MCF 10A (cell line): ENCODE data around the gene PGAP6. TPM values are rescaled to one million over a fixed set of nuclear protein-coding genes. Genes with fewer than 3 reads are reported as not detected.

ENCODE experiments used
- BruUV-seq: library from RNA; stranded (reverse); fragments of 400-500 nt; replicated peaks from 2 replicates; lab custom pipeline; 2021; lab: Mats Ljungman, UMichigan
- CTCF ChIA-PET: fragments of 300-600 bp; sonication (Branson Sonifier 250); formaldehyde crosslinking; extraction: SDS; loops from one replicate; lab custom pipeline; 2021; ENCODE audit warnings: antibody characterized with exemption, inconsistent platforms; lab: Yijun Ruan, JAX
- POLR2A ChIA-PET: fragments of 300-600, 350-650 bp; sonication (Branson Sonifier 250); formaldehyde crosslinking; extraction: SDS; loops from one replicate; lab custom pipeline; 2020; ENCODE audit warnings: antibody characterized with exemption, inconsistent platforms; lab: Yijun Ruan, JAX
- DNase-seq: peaks from one replicate; pipeline ENCODE4 v3.0.0-alpha.2; 2018; ENCODE audit not compliant: unreplicated experiment
- H3K27ac Mint-ChIP-seq: one replicate; pipeline ENCODE4 v1.8.0; 2022; ENCODE audit warnings: mild to moderate bottlenecking, low read depth, mixed read lengths; ENCODE audit not compliant: unreplicated experiment
- H3K27me3 Mint-ChIP-seq: one replicate; pipeline ENCODE4 v1.8.0; 2022; ENCODE audit warnings: mixed read lengths; ENCODE audit not compliant: insufficient read depth, unreplicated experiment
- H3K36me3 Mint-ChIP-seq: one replicate; pipeline ENCODE4 v1.8.0; 2022; ENCODE audit warnings: mild to moderate bottlenecking, moderate library complexity, mixed read lengths; ENCODE audit not compliant: insufficient read depth, unreplicated experiment
- H3K4me1 Mint-ChIP-seq: one replicate; pipeline ENCODE4 v1.8.0; 2022; ENCODE audit warnings: mixed read lengths; ENCODE audit not compliant: insufficient read depth, unreplicated experiment
- H3K4me3 Mint-ChIP-seq: one replicate; pipeline ENCODE4 v1.8.0; 2022; ENCODE audit warnings: mild to moderate bottlenecking, moderate library complexity, mixed read lengths; ENCODE audit not compliant: unreplicated experiment
- H3K9me3 Mint-ChIP-seq: one replicate; pipeline ENCODE4 v1.8.0; 2022; ENCODE audit warnings: mixed read lengths; ENCODE audit not compliant: unreplicated experiment
- intact Hi-C: fragments of 100-400 bp; cut with micrococcal nuclease; formaldehyde crosslinking; loops from 2 replicates; pipeline ENCODE4 v1.14.1; 2022
- total RNA-seq: library from RNA; stranded (reverse); gene quantifications from 2 replicates; pipeline ENCODE4 v1.2.3, GENCODE V29; 2022
- TF ChIP-seq, protein P1 (sequence below): fragments of 200-600 bp; IDR thresholded peaks from one replicate; pipeline ENCODE4 v1.8.0; 2022; ENCODE audit warnings: antibody characterized with exemption, mild to moderate bottlenecking; ENCODE audit not compliant: unreplicated experiment

PGAP6 gene
- total RNA-seq, 1 experiment from 2014 or later = 18.3 TPM

DNA sequence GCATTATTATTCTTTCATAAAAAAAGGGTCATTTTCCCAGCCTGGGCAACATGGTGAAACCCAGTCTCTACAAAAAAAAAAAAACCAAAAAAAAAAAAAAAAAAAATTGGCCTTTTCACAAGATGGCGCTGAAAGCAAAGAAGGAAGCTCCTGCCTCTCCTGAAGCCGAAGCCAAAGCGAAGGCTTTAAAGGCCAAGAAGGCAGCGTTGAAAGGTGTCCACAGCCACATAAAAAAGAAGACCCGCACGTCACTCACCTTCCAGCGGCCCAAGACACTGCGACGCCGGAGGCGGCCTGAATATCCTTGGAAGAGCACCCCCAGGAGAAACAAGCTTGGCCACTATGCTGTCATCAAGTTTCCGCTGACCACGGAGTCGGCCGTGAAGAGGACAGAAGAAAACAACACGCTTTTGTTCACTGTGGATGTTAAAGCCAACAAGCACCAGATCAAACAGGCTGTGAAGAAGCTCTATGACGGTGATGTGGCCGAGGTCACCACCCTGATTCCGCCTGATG is 4.9 kb upstream of the PGAP6 start:
- Mint-ChIP-seq H3K4me3 (no peak overlapping the region), H3K36me3 (peaks cover 9% of the 10 kb centered on the region), H3K9me3 (no peaks in the 10 kb centered on the region), H3K27ac (no peak overlapping the region), H3K27me3 (no peaks in the 10 kb centered on the region), H3K4me1 (peaks cover 6% of the 10 kb centered on the region)
- ChIA-PET POLR2A (interaction anchor here (0.7 kb wide), 1 partner anchor 109 kb away, joined by 3 read pairs; no protein-coding TSS in a partner anchor), CTCF (interaction anchor here (0.6 to 0.8 kb wide), 7 partner anchors 111 to 297 kb away, joined by 3 to 4 read pairs (median 3); no protein-coding TSS in a partner anchor)
- TF ChIP-seq, protein P1, sequence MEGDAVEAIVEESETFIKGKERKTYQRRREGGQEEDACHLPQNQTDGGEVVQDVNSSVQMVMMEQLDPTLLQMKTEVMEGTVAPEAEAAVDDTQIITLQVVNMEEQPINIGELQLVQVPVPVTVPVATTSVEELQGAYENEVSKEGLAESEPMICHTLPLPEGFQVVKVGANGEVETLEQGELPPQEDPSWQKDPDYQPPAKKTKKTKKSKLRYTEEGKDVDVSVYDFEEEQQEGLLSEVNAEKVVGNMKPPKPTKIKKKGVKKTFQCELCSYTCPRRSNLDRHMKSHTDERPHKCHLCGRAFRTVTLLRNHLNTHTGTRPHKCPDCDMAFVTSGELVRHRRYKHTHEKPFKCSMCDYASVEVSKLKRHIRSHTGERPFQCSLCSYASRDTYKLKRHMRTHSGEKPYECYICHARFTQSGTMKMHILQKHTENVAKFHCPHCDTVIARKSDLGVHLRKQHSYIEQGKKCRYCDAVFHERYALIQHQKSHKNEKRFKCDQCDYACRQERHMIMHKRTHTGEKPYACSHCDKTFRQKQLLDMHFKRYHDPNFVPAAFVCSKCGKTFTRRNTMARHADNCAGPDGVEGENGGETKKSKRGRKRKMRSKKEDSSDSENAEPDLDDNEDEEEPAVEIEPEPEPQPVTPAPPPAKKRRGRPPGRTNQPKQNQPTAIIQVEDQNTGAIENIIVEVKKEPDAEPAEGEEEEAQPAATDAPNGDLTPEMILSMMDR = peak; percentile 17
- intact Hi-C loops = loop anchor here (2.0 kb wide), 1 partner anchor 108 kb away; no protein-coding TSS in a partner anchor
- no peak for DNase-seq
- BruUV-seq = no TSS peak

DNA sequence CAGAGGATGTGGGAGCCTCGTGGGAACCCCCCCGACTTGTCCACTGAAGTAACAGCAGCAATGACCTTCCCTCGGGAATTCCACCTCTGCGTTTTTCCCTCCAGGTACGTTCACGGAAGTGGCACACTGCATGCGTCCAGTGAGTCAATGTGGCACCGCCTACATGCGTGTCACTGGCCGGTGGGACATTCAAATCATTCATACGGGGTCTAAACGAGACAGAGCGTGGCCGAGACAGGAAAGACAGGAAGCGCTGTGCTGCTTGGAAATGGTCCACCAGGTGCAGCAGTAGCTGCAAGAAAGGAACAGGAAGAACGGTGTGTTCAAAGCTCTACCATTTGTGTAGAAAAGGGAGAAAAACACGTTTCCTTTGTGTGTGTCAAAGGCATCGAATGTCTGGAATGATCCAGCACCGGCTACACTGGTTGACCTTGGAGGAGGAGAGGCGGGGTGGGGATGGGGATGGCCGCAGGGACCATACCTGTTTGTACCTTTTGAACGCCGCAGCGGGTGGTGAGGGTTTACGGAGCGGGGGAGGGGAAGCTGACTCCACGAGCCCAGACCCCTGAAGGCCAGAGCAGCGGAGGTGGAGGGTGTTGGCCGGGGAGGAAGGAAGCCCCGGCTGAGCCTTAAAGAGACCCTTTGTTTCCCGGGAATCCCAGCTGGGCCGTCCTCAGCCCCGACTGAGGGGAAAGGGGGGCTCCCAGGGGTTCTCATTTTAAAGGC is 1.7 kb upstream of the PGAP6 start:
- CTCF ChIA-PET = interaction anchor here (0.5 to 0.6 kb wide), 2 partner anchors 12 to 187 kb away, joined by 4 read pairs; no protein-coding TSS in a partner anchor
- H3K4me1 Mint-ChIP-seq = peaks cover 6% of the 10 kb centered on the region
- DNase-seq = peak; percentile 51
- peaks cover 9% of the 10 kb centered on the region for H3K36me3 Mint-ChIP-seq
- POLR2A ChIA-PET = interaction anchor here (0.7 to 2.3 kb wide), 9 partner anchors 12 to 154 kb away, joined by 3 to 8 read pairs (median 3); partner anchors contain the start of genes CAPN15, DECR2, LUC7L and MRPL28
- TF ChIP-seq, protein P1 = no peak
- no peak overlapping the region for H3K27ac Mint-ChIP-seq
- no TSS peak for BruUV-seq
- H3K4me3 Mint-ChIP-seq = peak overlapping the region; percentile 72
- no peaks in the 10 kb centered on the region for H3K9me3 Mint-ChIP-seq
- intact Hi-C loops = no loop called here
- no peaks in the 10 kb centered on the region for H3K27me3 Mint-ChIP-seq

DNA sequence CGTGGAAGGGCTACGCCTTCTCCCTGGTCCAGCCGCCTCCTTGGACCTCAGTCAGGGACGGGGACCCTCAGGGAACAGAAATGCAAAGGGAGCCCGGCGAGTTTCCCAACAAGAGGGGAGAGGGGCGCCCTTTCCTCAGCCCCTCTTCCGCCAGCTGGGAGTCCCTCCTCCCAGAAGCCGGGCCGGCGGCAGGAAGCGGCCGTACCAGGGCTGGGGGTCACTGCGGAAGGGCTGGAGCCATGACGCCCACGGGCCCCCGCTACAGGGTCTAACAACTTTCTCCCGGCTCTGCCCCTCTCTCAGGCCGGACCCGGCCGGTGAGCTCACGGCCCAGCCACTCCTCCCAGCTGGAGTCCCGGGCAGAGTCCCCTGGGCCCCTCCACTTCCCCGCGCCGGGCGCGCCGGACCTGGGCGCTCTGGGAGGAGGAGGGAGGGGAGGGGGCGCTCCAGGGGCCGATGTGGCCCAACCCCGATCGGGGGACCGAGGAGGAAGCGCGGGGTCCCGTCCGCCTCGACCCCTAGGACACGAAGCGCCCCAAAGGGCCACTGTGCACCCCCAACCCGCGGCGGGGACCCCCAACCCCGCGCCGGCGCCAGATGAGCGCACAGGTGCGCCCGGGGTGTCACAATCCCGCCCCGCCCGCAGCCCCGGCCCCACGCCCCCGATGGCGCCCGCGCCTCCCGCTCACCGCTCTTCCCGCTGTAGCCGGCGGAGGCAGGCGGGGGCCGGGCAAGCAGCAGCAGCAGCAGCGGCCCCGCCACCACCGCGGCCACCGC is 578 bp downstream of the PGAP6 start:
- no peak overlapping the region for H3K27ac Mint-ChIP-seq
- CTCF ChIA-PET = no interaction called here
- H3K9me3 Mint-ChIP-seq = no peaks in the 10 kb centered on the region
- H3K36me3 Mint-ChIP-seq = peaks cover 16% of the 10 kb centered on the region
- DNase-seq = no peak
- H3K4me1 Mint-ChIP-seq = peaks cover 6% of the 10 kb centered on the region
- H3K4me3 Mint-ChIP-seq = peak overlapping the region; percentile 72
- no peaks in the 10 kb centered on the region for H3K27me3 Mint-ChIP-seq
- POLR2A ChIA-PET = interaction anchor here (0.7 to 1.0 kb wide), 3 partner anchors 10 to 405 kb away, joined by 3 to 7 read pairs (median 3); partner anchors contain the start of gene MRPL28
- intact Hi-C loops = no loop called here
- BruUV-seq = no TSS peak
- TF ChIP-seq, protein P1 = no peak

DNA sequence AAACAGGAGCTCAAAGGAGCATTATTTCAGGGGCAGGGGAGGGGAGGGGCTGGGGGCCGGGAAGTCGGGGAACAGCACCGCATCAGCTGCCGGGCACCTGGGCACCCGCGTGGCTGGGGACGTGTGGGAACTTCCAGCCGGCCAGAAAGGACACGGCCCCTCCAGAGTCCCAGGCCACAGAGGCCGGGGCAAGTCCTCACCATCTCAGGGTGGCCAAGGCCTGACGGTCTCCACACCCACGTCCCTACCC is 1.1 kb downstream of the PGAP6 start:
- Mint-ChIP-seq H3K4me1 (peaks cover 6% of the 10 kb centered on the region), H3K36me3 (peaks cover 16% of the 10 kb centered on the region), H3K4me3 (peak overlapping the region; percentile 72), H3K27me3 (no peaks in the 10 kb centered on the region), H3K9me3 (no peaks in the 10 kb centered on the region), H3K27ac (no peak overlapping the region)
- no peak for DNase-seq
- CTCF ChIA-PET = no interaction called here
- intact Hi-C loops = no loop called here
- TF ChIP-seq, protein P1 = no peak
- BruUV-seq = no TSS peak
- POLR2A ChIA-PET = interaction anchor here (0.7 to 1.0 kb wide), 3 partner anchors 10 to 406 kb away, joined by 3 to 7 read pairs (median 3); partner anchors contain the start of gene MRPL28
